ENCODE data around the gene SETBP1. TPM values are rescaled to one million over a fixed set of nuclear protein-coding genes. Genes with fewer than 3 reads are reported as not detected.

SETBP1 gene
- total RNA-seq, 3 donors from 2014 or later: 15.0 to 97.2 (median 17.8) TPM

GRCh38 chr18:44957461-44957860 lies 276.8 kb downstream of the SETBP1 start:
- DNase-seq (no peak), ATAC-seq (no peak)
- no peaks in the 10 kb centered on the region for H3K36me3 ChIP-seq (ENCODE audit: low read depth)
- TF ChIP-seq, protein P1, sequence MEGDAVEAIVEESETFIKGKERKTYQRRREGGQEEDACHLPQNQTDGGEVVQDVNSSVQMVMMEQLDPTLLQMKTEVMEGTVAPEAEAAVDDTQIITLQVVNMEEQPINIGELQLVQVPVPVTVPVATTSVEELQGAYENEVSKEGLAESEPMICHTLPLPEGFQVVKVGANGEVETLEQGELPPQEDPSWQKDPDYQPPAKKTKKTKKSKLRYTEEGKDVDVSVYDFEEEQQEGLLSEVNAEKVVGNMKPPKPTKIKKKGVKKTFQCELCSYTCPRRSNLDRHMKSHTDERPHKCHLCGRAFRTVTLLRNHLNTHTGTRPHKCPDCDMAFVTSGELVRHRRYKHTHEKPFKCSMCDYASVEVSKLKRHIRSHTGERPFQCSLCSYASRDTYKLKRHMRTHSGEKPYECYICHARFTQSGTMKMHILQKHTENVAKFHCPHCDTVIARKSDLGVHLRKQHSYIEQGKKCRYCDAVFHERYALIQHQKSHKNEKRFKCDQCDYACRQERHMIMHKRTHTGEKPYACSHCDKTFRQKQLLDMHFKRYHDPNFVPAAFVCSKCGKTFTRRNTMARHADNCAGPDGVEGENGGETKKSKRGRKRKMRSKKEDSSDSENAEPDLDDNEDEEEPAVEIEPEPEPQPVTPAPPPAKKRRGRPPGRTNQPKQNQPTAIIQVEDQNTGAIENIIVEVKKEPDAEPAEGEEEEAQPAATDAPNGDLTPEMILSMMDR (IDR thresholded peaks at IDR 0.05): no peak
- intact Hi-C loops (cut with DNase I, micrococcal nuclease): no loop called here
- H3K4me3 ChIP-seq: no peak overlapping the region
- H3K9me3 ChIP-seq: no peaks in the 10 kb centered on the region
- H3K4me1 ChIP-seq (ENCODE audit: low read depth): peaks cover 3% of the 10 kb centered on the region

DNA sequence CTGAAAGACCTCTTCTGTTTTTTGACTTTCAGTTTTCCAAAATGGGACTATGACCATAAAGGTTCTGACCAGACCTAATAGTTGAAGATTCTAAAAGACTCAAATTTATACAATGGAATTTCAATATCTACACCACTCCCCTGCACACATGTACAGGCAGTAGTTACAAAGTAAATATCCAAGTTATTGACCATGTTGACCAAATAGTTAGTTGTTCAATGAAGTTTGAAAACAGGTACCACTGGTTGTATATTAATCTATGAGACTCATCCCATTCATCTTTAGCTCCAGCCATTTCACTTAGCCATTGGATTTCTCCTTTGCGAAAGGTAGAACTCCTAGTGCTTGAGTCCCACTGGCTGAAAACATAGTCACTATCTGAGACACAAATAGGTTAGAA lies 277.4 kb downstream of the SETBP1 start:
- TF ChIP-seq, protein P1 (IDR thresholded peaks at IDR 0.05): no peak
- ATAC-seq (no peak), DNase-seq (no peak)
- intact Hi-C loops (cut with DNase I, micrococcal nuclease): no loop called here
- Histone ChIP-seq H3K4me1 (ENCODE audit: low read depth) (peaks cover 3% of the 10 kb centered on the region), H3K9me3 (no peaks in the 10 kb centered on the region), H3K36me3 (ENCODE audit: low read depth) (no peaks in the 10 kb centered on the region), H3K4me3 (no peak overlapping the region)

GRCh38 chr18:44958455-44958854 lies 277.8 kb downstream of the SETBP1 start:
- Histone ChIP-seq H3K9me3 (no peaks in the 10 kb centered on the region), H3K36me3 (ENCODE audit: low read depth) (no peaks in the 10 kb centered on the region), H3K4me1 (ENCODE audit: low read depth) (peaks cover 3% of the 10 kb centered on the region), H3K4me3 (no peak overlapping the region)
- DNase-seq (no peak), ATAC-seq (no peak)
- TF ChIP-seq, protein P1 (IDR thresholded peaks at IDR 0.05): no peak
- intact Hi-C loops (cut with DNase I, micrococcal nuclease): no loop called here

GRCh38 chr18:44959013-44959412 lies 278.3 kb downstream of the SETBP1 start:
- intact Hi-C loops (cut with DNase I, micrococcal nuclease): no loop called here
- ATAC-seq: no peak

DNA sequence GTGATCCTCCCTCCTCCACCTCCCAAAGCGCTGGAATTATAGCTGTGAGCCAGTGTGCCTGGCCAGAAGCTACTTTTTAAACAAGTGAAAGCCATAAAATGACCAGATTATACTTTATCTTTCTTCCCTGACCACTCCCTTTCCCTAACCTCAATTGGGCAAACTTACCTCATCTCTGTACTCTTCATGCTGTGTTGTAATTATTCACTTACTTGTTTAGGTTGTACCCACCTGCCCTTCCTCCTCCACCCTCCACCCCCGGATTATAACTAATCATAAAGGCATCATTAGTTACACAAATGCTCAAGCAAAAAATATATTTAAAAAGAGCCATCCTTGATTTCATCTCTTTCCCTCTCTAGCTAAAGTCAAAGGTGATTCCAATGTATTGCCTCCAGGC lies 279.9 kb downstream of the SETBP1 start:
- no peaks in the 10 kb centered on the region for H3K9me3 ChIP-seq
- intact Hi-C loops (cut with DNase I, micrococcal nuclease): no loop called here
- peak; percentile 23 for ATAC-seq
- no peak for DNase-seq
- H3K4me3 ChIP-seq: no peak overlapping the region
- peaks cover 3% of the 10 kb centered on the region for H3K4me1 ChIP-seq (ENCODE audit: low read depth)
- TF ChIP-seq, protein P1 (IDR thresholded peaks at IDR 0.05): no peak
- no peaks in the 10 kb centered on the region for H3K36me3 ChIP-seq (ENCODE audit: low read depth)

More at GRCh38 chr18:44959013-44959412, 278.3 kb downstream of the SETBP1 start:
- TF ChIP-seq, protein P1 (IDR thresholded peaks at IDR 0.05): no peak
- Histone ChIP-seq H3K9me3 (no peaks in the 10 kb centered on the region), H3K36me3 (ENCODE audit: low read depth) (no peaks in the 10 kb centered on the region), H3K4me3 (no peak overlapping the region), H3K4me1 (ENCODE audit: low read depth) (peaks cover 3% of the 10 kb centered on the region)
- no peak for DNase-seq

Data from mucosa of descending colon (tissue), 3 donors.